ENCODE results near the gene B4GALT6.

- TF ChIP-seq, protein P1, sequence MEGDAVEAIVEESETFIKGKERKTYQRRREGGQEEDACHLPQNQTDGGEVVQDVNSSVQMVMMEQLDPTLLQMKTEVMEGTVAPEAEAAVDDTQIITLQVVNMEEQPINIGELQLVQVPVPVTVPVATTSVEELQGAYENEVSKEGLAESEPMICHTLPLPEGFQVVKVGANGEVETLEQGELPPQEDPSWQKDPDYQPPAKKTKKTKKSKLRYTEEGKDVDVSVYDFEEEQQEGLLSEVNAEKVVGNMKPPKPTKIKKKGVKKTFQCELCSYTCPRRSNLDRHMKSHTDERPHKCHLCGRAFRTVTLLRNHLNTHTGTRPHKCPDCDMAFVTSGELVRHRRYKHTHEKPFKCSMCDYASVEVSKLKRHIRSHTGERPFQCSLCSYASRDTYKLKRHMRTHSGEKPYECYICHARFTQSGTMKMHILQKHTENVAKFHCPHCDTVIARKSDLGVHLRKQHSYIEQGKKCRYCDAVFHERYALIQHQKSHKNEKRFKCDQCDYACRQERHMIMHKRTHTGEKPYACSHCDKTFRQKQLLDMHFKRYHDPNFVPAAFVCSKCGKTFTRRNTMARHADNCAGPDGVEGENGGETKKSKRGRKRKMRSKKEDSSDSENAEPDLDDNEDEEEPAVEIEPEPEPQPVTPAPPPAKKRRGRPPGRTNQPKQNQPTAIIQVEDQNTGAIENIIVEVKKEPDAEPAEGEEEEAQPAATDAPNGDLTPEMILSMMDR (IDR thresholded peaks at IDR 0.05) = no peak
- no peak for TF ChIP-seq EP300 (IDR thresholded peaks at IDR 0.05)
- no peak for TF ChIP-seq POLR2AphosphoS5 (IDR thresholded peaks at IDR 0.05)
- TF ChIP-seq POLR2A (IDR thresholded peaks at IDR 0.05) = no peak
These were observed 97.8 kb downstream of the B4GALT6 start for GRCh38 chr18:31586616-31587015.

Measured in suprapubic skin (tissue), 4 donors.